ENCODE measurements around the gene PGM2. TPM values are rescaled to one million over a fixed set of nuclear protein-coding genes. Genes with fewer than 3 reads are reported as not detected.
A peak's percentile ranks its signal among the peaks of the same experiment; 100 is the strongest.

Gene PGM2
- total RNA-seq, 1 donor from 2014 or later, result 7.1 TPM

DNA sequence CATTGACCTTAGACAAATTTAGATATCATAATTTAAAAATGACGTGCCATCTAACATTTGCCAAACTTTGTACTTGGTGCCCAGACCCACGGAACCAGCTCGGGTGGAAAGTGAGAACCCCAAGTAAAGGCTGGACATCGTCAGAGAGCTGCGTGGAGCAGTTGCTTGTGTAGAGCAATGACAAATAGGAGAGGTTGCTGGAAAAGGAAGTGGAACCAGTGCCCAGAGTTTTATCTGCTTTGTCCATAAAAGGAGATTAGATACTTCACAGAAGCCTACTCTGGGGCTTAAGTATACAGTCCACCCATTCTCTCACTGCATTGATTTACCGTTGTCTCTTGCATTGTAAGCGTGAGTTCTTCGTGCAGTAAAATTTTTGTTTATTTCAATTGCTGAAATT is 59.0 kb downstream of the PGM2 start:
- H3K4me3 ChIP-seq, result peak overlapping the region in 1 of 2 donors; percentile 26
- intact Hi-C loops (cut with DNase I), result loop anchor here (10.0 kb wide), 1 partner anchor 149 kb away; no protein-coding TSS in a partner anchor
- no peaks in the 10 kb centered on the region for H3K9me3 ChIP-seq
- peaks cover 0 to 20% of the 10 kb centered on the region in 2 donors for H3K4me1 ChIP-seq
- H3K27me3 ChIP-seq, result no peaks in the 10 kb centered on the region
- peak overlapping the region; percentile 64 to 83 for H3K27ac ChIP-seq
- peak in 1 of 2 donors; percentile 75 for DNase-seq (ENCODE audit: low spot score in 2 of 2)
- TF ChIP-seq, protein P1, sequence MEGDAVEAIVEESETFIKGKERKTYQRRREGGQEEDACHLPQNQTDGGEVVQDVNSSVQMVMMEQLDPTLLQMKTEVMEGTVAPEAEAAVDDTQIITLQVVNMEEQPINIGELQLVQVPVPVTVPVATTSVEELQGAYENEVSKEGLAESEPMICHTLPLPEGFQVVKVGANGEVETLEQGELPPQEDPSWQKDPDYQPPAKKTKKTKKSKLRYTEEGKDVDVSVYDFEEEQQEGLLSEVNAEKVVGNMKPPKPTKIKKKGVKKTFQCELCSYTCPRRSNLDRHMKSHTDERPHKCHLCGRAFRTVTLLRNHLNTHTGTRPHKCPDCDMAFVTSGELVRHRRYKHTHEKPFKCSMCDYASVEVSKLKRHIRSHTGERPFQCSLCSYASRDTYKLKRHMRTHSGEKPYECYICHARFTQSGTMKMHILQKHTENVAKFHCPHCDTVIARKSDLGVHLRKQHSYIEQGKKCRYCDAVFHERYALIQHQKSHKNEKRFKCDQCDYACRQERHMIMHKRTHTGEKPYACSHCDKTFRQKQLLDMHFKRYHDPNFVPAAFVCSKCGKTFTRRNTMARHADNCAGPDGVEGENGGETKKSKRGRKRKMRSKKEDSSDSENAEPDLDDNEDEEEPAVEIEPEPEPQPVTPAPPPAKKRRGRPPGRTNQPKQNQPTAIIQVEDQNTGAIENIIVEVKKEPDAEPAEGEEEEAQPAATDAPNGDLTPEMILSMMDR (IDR thresholded peaks at IDR 0.05), result no peak
- no peaks in the 10 kb centered on the region for H3K36me3 ChIP-seq

DNA sequence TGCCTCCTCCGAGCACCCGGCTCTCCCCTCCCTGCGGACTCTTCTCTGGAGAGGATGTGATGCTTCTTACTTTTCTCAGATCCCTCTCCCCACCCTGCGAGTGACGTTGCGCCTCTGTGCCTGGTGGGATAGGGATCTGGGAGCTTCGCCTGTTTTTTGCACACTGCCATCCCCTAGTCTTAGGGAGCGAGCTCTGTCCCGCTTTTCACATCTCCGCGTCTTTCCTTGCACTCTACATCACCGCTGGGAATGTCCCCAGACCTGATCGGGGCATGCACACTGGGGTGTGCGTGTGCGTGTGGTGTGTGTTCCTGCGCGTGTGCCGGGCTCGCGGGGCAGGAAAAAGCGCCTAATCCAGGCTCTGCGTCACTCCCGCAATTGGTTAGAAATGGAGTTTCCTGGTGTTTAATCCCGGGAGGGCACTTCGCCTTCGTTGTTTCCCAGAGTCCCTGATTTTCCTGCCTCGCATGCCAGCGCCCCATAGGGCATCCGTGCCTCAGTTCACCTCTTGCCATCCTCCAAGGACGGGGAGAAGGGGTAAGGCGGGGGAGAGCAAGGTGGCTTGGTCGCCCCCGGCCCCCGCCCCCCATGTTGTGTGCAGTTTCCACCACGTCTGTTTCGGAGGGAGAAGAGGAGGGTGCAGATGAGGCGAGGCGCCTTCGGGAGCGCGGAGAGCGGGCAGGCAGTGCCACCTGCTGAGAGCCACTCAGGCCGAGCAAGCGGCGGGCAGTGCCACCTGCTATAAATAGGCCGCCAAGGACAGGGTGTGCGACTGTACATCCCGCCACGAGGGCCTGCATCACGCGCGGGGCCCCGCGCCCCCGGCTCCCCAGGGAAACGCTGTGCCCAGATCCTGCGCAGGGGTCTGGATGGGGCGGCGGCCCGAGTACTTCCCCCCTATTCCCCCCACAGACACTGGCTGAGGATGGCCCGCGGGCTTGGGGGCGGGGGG is 63.6 kb downstream of the PGM2 start:
- peak; percentile 57 to 87 for DNase-seq (ENCODE audit: low spot score in 2 of 2)
- intact Hi-C loops (cut with DNase I), result loop anchor here (1.0 to 10.0 kb wide), 7 partner anchors 19 to 775 kb away; partner anchors contain the start of genes KLF3, PGM2 and RELL1
- Histone ChIP-seq H3K4me1 (peaks cover 0 to 22% of the 10 kb centered on the region in 2 donors), H3K9me3 (no peaks in the 10 kb centered on the region), H3K27me3 (no peaks in the 10 kb centered on the region), H3K27ac (peak overlapping the region; percentile 97), H3K4me3 (peak overlapping the region; percentile 73 to 98), H3K36me3 (no peaks in the 10 kb centered on the region)
- TF ChIP-seq, protein P1 (IDR thresholded peaks at IDR 0.05), result peak; percentile 28 to 64 (median 41)

DNA sequence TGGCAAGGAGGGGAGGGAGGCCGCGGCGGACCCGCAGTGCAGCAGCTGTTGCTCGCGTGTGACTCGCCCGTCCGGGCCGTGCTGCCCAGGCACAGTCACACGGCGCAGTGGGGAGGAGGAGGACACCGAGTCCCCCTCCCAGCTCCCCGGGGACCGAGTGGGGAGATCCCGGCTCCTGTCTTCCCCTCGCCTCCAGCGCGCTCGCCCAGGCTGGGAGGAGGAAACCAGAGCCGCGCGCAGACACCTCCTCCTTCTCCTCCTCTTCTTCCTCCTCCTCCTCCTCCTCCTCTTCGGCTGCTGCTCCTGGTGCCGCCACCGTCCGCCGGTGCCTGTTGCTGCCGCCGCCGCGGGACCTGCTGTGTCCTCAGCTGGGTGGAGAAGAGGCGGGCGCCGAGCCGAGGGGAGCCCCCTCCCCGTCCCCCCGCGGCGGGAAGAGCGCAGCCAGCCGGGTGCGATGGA is 64.3 kb downstream of the PGM2 start, which contains the start of gene TBC1D1:
TBC1D1 (plus strand) TSS at position 284 of the 459 bp plus-strand sequence. CDS start 11,012 bp downstream, outside the sequence.
- DNase-seq (ENCODE audit: low spot score in 2 of 2), result no peak
- Histone ChIP-seq H3K4me1 (peaks cover 0 to 28% of the 10 kb centered on the region in 2 donors), H3K27ac (peak within 1 kb of the TSS; percentile 97)

DNA sequence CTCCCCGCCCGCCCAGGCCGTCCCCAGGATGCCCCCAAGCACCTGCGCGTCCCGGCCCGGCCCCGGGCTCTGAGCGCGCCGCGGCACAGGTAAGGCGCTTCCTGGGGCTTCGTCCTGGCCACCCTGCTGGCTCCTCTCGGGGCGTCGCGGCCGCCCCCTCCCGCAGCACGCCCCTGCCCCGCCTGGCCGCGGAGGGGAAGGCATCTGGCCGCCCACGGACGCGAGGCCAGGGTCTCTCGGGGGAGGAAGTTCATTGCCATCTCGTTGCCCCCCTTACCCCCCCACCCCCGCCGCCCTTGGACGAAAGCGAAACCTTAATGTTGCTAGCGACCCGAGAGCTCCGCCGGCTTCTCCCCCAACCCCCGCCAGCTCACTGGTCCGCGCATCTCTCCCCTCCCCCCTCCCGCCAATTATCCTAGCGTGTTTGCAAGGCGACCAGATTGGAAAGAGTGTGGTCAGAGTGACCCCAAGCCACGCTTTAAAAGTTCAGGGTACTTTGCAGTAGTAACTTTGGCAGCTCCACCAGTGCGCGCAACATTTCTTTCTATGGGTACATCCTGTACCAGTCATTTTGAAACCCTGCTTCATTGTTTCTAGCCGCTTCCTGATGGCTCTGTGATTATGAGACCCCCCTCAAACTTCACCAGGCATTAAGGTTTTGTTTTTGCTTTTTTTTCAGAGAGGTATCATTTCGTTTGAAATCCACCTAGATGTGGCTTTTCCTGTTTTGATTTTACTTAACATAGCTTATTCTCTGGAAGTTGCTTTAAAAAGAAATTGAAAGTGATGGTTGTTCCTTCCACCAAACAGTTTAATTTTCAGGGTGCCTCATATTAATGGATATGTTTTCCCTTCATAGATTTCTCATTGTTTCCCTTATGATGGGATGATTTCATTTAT is 65.0 kb downstream of the PGM2 start:
- Histone ChIP-seq H3K36me3 (no peaks in the 10 kb centered on the region), H3K27me3 (no peaks in the 10 kb centered on the region), H3K4me1 (peaks cover 0 to 27% of the 10 kb centered on the region in 2 donors), H3K4me3 (peak overlapping the region; percentile 73 to 98), H3K9me3 (no peaks in the 10 kb centered on the region), H3K27ac (peak overlapping the region; percentile 97)
- DNase-seq (ENCODE audit: low spot score in 2 of 2), result peak; percentile 15 to 77
- intact Hi-C loops (cut with DNase I), result loop anchor here (2.0 to 10.0 kb wide), 5 partner anchors 17 to 773 kb away; partner anchors contain the start of genes KLF3, PGM2 and RELL1
- TF ChIP-seq, protein P1 (IDR thresholded peaks at IDR 0.05), result peak in 1 of 3 experiments; percentile 24

More for the DNA sequence above, 64.3 kb downstream of the PGM2 start, which contains the start of gene TBC1D1:
- H3K9me3 ChIP-seq, result no peaks in the 10 kb centered on the region
- H3K27me3 ChIP-seq, result no peaks in the 10 kb centered on the region
- H3K36me3 ChIP-seq, result no peaks in the 10 kb centered on the region
- intact Hi-C loops (cut with DNase I), result loop anchor here (1.0 to 10.0 kb wide), 6 partner anchors 18 to 774 kb away; partner anchors contain the start of genes KLF3, PGM2 and RELL1
- TF ChIP-seq, protein P1 (IDR thresholded peaks at IDR 0.05), result no peak
- peak within 1 kb of the TSS; percentile 73 to 98 for H3K4me3 ChIP-seq

DNA sequence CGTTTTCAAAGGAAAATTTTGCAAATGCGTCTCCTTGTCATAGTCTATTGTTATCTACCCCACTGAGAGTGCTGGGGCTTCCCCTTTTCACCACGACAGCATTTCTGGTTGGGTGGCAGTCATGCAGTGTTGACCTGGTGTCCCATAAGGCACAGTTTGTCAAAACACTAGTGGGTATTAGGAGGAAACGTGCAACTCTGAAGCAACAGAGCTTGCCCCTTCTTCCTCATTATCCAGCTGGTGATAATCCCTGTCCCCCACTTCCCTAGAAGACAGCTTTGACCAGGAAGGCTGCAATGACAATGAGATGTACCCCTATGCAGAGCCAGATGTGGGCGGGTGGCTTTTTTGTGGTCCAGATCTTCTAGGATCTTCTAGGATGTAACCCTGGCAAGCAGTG is 66.2 kb downstream of the PGM2 start:
- Histone ChIP-seq H3K9me3 (no peaks in the 10 kb centered on the region), H3K27me3 (no peaks in the 10 kb centered on the region), H3K4me1 (peaks cover 0 to 25% of the 10 kb centered on the region in 2 donors), H3K27ac (peak overlapping the region; percentile 97), H3K4me3 (peak overlapping the region in 1 of 2 donors; percentile 98), H3K36me3 (no peaks in the 10 kb centered on the region)
- intact Hi-C loops (cut with DNase I), result loop anchor here (5.0 to 10.0 kb wide), 3 partner anchors 65 to 772 kb away; partner anchors contain the start of genes KLF3 and PGM2
- no peak for DNase-seq (ENCODE audit: low spot score in 2 of 2)
- TF ChIP-seq, protein P1 (IDR thresholded peaks at IDR 0.05), result no peak
